GM12891 (cell line): ENCODE data around the gene PREX1.
"Not testable (repeated sequence)": the region's sequence is repeated elsewhere in the genome, so short reads cannot be mapped to it uniquely, and the experiment has no call there.

Experiments
- DNase-seq: peaks from one replicate; pipeline ENCODE4 v3.0.0; 2011; ENCODE audit warnings: low spot score; ENCODE audit not compliant: insufficient read length
- FAIRE-seq: peaks from 2 replicates; lab custom pipeline; 2011; peaks lifted over from hg19 to GRCh38; lab: Jason Lieb, UNC
- PAX5 ChIP-seq: IDR thresholded peaks from 2 replicates; pipeline ENCODE4 v1.6.1; 2011; ENCODE audit warnings: low read length, moderate library complexity, mild to moderate bottlenecking; ENCODE audit not compliant: insufficient read depth, severe bottlenecking
- POLR2A ChIP-seq: IDR thresholded peaks from 2 replicates; pipeline ENCODE4 v1.6.1; 2011; ENCODE audit warnings: low read depth, low read length, control low read depth
- POLR2AphosphoS5 ChIP-seq: IDR thresholded peaks from 2 replicates; pipeline ENCODE4 v1.6.1; 2011; ENCODE audit warnings: low read depth, low read length, control low read depth
- POU2F2 ChIP-seq: IDR thresholded peaks from 2 replicates; pipeline ENCODE4 v1.6.1; 2011; ENCODE audit warnings: low read depth, mild to moderate bottlenecking, control low read depth, low read length, moderate library complexity
- SPI1 ChIP-seq: IDR thresholded peaks from 2 replicates; pipeline ENCODE4 v1.6.1; 2011; ENCODE audit warnings: low read depth, low read length, control low read depth
- TAF1 ChIP-seq: IDR thresholded peaks from 2 replicates; pipeline ENCODE4 v1.6.1; 2011; ENCODE audit warnings: low read depth, low read length, control low read depth

The PREX1 gene

GRCh38 chr20:48758206-48758820, 69.5 kb downstream of the PREX1 start:
- peak; percentile 57 for FAIRE-seq
- no peak for DNase-seq
- no peak for TF ChIP-seq SPI1
- no peak for TF ChIP-seq PAX5
- no peak for TF ChIP-seq TAF1
- no peak for TF ChIP-seq POLR2A
- no peak for TF ChIP-seq POLR2AphosphoS5
- no peak for TF ChIP-seq POU2F2

GRCh38 chr20:48756774-48757173, 71.0 kb downstream of the PREX1 start:
- FAIRE-seq, DNase-seq: not testable (repeated sequence)

DNA sequence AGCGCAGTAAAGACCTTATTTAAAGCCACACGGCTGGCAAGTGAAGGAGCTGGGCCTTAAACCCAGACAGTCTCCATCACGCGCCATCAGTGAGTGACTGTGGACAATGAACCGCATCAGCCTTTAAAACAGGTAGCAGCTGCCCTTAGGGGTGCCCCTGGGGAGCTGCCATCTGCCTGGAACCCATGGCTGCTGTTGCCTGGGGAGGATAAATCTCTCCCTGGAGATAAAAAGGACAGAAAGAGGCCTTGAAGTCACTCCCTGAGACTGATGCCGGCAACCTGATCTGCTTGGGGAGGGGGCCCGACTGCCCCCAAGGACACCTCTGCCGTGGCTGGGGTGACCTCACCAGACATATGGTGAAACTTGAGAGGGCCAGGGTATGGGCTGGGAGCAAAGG, 73.5 kb downstream of the PREX1 start:
- no peak for DNase-seq
- TF ChIP-seq POU2F2 (no peak), SPI1 (no peak), PAX5 (no peak), POLR2A (no peak), TAF1 (no peak), POLR2AphosphoS5 (no peak)
- no peak for FAIRE-seq

GRCh38 chr20:48752963-48753362, 74.8 kb downstream of the PREX1 start:
- peak; percentile 20 for FAIRE-seq
- TF ChIP-seq TAF1 (no peak), POU2F2 (no peak), SPI1 (no peak), PAX5 (no peak), POLR2A (no peak), POLR2AphosphoS5 (no peak)

DNA sequence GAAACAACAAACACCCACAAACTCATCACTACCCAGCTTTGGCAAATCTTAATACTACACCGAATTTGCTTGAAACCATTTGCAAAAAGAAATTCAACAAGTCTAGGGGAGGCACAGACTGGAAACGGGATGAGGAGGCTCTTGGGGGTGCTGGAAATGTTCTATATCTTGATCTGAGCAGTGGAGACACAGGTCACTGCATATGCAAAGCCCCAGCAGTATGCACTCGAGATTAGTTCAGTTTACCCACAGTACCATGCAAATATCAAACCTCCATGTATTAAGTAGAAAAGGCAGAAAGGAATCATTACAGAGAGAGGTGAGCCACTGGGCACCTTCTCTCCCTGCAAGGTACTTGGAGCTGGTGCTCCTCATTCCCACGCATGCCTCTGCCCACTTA, 75.9 kb downstream of the PREX1 start:
- peak; percentile 38 for FAIRE-seq
- TF ChIP-seq POU2F2 (peak; percentile 91; the same call in 1 of the 2 replicates), SPI1 (no peak)
- no peak for DNase-seq

More at GRCh38 chr20:48752963-48753362, 74.8 kb downstream of the PREX1 start:
- DNase-seq: no peak

GRCh38 chr20:48750941-48751635, 76.7 kb downstream of the PREX1 start:
- FAIRE-seq (peak; percentile 83), DNase-seq (no peak)
- TF ChIP-seq POLR2AphosphoS5 (no peak), SPI1 (no peak), POU2F2 (no peak), PAX5 (no peak), POLR2A (no peak), TAF1 (no peak)

DNA sequence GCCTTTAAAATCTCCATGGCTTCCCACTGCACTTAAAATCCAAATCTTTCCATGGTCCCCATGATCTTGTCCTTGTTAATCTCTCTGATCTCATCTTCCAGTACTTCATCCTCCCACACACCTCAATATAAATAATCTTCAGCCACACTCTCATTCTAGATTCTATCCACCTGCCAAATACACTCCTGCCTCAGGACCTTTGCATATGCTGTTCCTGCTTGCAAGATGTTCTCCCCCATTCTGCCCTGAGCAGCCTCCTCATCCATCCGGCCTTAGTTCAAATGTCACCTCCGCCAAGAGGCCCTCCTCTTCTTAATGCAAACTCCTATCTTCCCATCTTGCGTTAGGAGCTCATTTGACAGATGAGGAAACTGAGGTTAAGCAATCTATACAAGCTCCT, 77.4 kb downstream of the PREX1 start:
- DNase-seq: no peak
- FAIRE-seq: no peak
- no peak for TF ChIP-seq POLR2A
- TF ChIP-seq POU2F2: no peak
- TF ChIP-seq PAX5: no peak
- no peak for TF ChIP-seq POLR2AphosphoS5
- TF ChIP-seq TAF1: no peak
- TF ChIP-seq SPI1: no peak

- no peak for TF ChIP-seq TAF1
- TF ChIP-seq SPI1: no peak
- no peak for TF ChIP-seq POLR2A
- TF ChIP-seq POU2F2: no peak
- TF ChIP-seq PAX5: no peak
- TF ChIP-seq POLR2AphosphoS5: no peak
- DNase-seq (no peak), FAIRE-seq (no peak)
Measured at GRCh38 chr20:48749437-48749836, 78.4 kb downstream of the PREX1 start.

- FAIRE-seq: no peak
- no peak for TF ChIP-seq POLR2A
- no peak for TF ChIP-seq POLR2AphosphoS5
- no peak for TF ChIP-seq PAX5
- no peak for TF ChIP-seq SPI1
- no peak for TF ChIP-seq POU2F2
- TF ChIP-seq TAF1: no peak
- no peak for DNase-seq
Measured at GRCh38 chr20:48748556-48748955, 79.2 kb downstream of the PREX1 start.

DNA sequence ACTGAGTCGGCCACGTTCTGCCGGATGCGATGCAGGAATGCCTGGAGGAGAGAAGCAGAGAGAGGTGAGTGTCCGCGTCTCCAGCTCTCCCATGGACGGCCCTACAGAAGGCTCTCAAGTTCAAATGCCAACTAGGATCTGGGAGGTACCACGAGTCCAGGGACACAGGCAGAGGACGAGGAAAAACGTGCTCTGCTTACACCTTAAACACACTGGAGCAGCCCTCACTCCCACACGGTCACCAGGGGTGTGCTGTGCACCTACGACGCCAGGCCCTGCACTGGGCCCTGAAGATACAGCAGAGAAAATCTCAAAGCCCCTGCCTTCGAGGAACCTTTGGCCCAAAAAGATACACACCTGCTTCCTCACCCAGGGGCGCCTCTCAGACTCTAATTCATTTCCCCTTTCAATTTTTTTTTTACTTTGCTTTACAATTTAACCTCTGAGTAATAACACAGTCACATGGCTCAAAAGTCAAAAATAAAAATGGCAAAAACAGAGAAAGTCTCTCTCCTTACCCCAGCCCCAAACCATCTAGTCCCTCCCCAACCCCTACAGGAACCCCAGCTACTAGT, 79.9 kb downstream of the PREX1 start:
- DNase-seq: no peak
- peak; percentile 31 for FAIRE-seq
- no peak for TF ChIP-seq TAF1
- TF ChIP-seq SPI1: peak; percentile 14; the same call in 1 of the 2 replicates
- no peak for TF ChIP-seq POLR2A
- TF ChIP-seq POU2F2: no peak
